Measurements from ENCODE around the gene HOXD3. TPM values are rescaled to one million over a fixed set of nuclear protein-coding genes. Genes with fewer than 3 reads are reported as not detected.

The HOXD3 gene
- total RNA-seq, 4 donors from 2014 or later: 0.40 to 2.9 (median 1.5) TPM; not detected in 1

DNA sequence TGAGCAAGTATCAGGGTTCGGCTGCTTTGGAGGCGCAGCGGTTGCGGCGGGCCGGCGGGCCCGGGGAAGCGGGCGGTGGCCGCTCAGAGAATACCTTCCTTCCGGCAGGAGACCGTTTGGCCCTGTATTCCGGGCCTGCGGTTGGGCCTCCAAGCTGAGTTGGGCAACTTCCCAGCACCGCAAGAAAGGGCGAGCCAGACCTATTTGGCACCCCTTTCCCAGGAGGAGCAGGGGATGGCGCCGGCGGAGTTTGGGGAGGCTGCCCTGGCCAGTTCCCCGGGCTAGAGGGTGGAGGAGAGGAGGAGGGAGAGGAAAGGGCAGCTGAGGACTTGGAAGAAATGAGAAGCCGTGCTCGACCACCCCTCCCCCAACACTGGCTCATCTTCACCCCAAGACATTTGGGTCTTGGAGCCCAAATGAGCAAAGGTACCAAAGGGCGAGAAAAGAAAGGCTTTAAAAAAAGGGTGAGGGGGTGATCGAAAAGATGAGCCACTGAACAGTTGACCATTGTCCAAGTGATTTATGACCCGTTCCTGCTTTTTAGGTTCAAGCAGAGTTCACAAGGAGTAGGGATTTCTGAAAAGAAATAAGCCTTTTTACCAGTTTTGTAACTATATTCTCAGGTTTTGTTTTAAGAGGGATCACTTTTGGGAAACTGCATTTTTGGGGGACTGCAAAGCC lies 8.4 kb downstream of the HOXD3 start:
- Histone ChIP-seq H3K4me3 (no peak overlapping the region), H3K27ac (no peak overlapping the region), H3K4me1 (peaks cover under 1 to 35% (median 3%) of the 10 kb centered on the region in 3 donors), H3K27me3 (peaks cover 27 to 100% (median 48%) of the 10 kb centered on the region in 4 donors), H3K9me3 (no peaks in the 10 kb centered on the region), H3K36me3 (no peaks in the 10 kb centered on the region)
- DNase-seq: no peak
- intact Hi-C loops (cut with DNase I): no loop called here
- TF ChIP-seq, protein P1, sequence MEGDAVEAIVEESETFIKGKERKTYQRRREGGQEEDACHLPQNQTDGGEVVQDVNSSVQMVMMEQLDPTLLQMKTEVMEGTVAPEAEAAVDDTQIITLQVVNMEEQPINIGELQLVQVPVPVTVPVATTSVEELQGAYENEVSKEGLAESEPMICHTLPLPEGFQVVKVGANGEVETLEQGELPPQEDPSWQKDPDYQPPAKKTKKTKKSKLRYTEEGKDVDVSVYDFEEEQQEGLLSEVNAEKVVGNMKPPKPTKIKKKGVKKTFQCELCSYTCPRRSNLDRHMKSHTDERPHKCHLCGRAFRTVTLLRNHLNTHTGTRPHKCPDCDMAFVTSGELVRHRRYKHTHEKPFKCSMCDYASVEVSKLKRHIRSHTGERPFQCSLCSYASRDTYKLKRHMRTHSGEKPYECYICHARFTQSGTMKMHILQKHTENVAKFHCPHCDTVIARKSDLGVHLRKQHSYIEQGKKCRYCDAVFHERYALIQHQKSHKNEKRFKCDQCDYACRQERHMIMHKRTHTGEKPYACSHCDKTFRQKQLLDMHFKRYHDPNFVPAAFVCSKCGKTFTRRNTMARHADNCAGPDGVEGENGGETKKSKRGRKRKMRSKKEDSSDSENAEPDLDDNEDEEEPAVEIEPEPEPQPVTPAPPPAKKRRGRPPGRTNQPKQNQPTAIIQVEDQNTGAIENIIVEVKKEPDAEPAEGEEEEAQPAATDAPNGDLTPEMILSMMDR (IDR thresholded peaks at IDR 0.05): no peak
- TF ChIP-seq POLR2A (IDR thresholded peaks at IDR 0.05): no peak
- WGBS, 2 donors: 27 to 28% methylated on average over 5 to 16 of the region's 26 CpGs

DNA sequence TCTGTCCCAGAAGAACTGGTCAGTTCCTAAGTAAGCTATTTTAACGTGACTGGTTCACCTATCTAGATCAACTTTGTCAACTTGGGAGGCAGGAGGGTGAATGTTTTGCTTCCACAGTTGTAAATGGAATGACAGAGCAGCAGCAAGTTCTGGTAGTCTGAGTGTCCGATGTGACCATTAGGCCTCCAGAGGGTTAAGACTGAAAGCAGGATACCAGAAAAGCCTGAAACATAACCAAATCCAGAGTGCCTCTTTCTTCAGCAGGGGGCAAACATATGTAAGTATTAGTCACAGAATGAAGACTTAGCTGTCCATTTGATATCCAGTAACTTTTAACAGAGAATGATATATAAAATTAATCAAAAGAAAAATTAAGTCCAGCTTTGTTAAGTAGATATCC lies 9.2 kb downstream of the HOXD3 start:
- DNase-seq: no peak
- Histone ChIP-seq H3K4me1 (peaks cover 0 to 27% (median 0%) of the 10 kb centered on the region in 3 donors), H3K27ac (no peak overlapping the region), H3K27me3 (peaks cover 23 to 100% (median 48%) of the 10 kb centered on the region in 4 donors), H3K4me3 (no peak overlapping the region), H3K9me3 (no peaks in the 10 kb centered on the region), H3K36me3 (no peaks in the 10 kb centered on the region)
- intact Hi-C loops (cut with DNase I): no loop called here
- WGBS, 2 donors: 23 to 28% methylated on average over 2 of the region's 2 CpGs
- TF ChIP-seq, protein P1 (IDR thresholded peaks at IDR 0.05): no peak
- no peak for TF ChIP-seq POLR2A (IDR thresholded peaks at IDR 0.05)

DNA sequence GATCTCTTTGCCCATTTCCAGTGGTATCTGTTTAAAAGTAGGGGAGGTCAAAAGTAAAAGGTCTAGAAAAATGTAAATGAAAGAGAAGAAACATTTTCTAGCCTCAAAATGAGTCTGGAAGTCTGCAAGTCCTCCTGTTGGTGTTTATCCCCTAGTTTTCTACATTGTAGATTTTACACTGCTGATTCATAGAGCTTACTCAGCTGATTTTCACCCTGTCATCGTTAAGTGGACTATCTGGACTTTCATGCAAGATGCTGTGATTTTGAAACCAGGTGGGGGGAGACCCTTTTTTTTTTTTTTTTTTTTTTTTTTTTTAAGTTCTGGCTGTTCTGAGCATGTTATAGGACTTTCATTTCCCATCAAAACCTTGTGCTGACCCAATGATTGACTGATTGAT lies 10.3 kb downstream of the HOXD3 start:
- peaks cover 0 to 29% (median 0%) of the 10 kb centered on the region in 3 donors for H3K4me1 ChIP-seq
- H3K27me3 ChIP-seq: peaks cover 31 to 100% (median 49%) of the 10 kb centered on the region in 4 donors

DNA sequence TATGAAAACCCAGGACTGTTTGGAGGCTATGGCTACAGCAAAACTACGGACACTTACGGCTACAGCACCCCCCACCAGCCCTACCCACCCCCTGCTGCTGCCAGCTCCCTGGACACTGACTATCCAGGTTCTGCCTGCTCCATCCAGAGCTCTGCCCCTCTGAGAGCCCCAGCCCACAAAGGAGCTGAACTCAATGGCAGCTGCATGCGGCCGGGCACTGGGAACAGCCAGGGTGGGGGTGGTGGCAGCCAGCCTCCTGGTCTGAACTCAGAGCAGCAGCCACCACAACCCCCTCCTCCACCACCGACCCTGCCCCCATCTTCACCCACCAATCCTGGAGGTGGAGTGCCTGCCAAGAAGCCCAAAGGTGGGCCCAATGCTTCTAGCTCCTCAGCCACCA lies 12.1 kb downstream of the HOXD3 start:
- Histone ChIP-seq H3K36me3 (no peaks in the 10 kb centered on the region), H3K27ac (no peak overlapping the region), H3K4me1 (peaks cover 0 to 22% (median 0%) of the 10 kb centered on the region in 3 donors), H3K9me3 (no peaks in the 10 kb centered on the region), H3K4me3 (no peak overlapping the region), H3K27me3 (peaks cover 25 to 100% (median 45%) of the 10 kb centered on the region in 4 donors)
- 69 to 82% methylated on average over 2 of the region's 5 CpGs for WGBS, 2 donors
- TF ChIP-seq POLR2A (IDR thresholded peaks at IDR 0.05): no peak
- TF ChIP-seq, protein P1 (IDR thresholded peaks at IDR 0.05): no peak
- intact Hi-C loops (cut with DNase I): no loop called here
- no peak for DNase-seq

More for the DNA sequence above, 10.3 kb downstream of the HOXD3 start:
- no peak for DNase-seq
- H3K4me3 ChIP-seq: no peak overlapping the region
- no peaks in the 10 kb centered on the region for H3K36me3 ChIP-seq
- WGBS, 2 donors: 38 to 48% methylated on average over 1 of the region's 1 CpG
- H3K27ac ChIP-seq: no peak overlapping the region
- no peaks in the 10 kb centered on the region for H3K9me3 ChIP-seq
- intact Hi-C loops (cut with DNase I): no loop called here
- TF ChIP-seq POLR2A (IDR thresholded peaks at IDR 0.05): no peak

DNA sequence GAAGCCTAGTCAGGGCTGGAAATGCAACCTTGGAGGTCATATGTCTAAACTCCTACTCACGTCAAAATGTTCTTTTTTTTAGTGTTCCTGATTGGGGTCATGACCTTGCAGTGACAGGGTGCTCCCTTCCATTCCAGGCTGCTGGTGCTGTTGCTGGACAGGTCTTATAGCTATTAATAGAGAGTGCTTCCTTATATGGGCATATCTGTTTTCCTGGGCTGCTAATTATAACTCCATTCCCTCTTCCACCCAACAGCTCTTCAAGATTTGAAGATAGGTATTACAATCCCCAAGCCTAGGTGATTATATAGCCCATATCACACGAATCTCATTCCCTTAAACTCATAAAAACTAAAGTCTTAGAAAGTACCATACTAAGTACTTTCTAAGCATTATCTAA lies 12.6 kb downstream of the HOXD3 start:
- Histone ChIP-seq H3K27ac (no peak overlapping the region), H3K4me3 (no peak overlapping the region), H3K27me3 (peaks cover 23 to 100% (median 43%) of the 10 kb centered on the region in 4 donors), H3K4me1 (peaks cover 0 to 23% (median 0%) of the 10 kb centered on the region in 3 donors), H3K9me3 (no peaks in the 10 kb centered on the region), H3K36me3 (no peaks in the 10 kb centered on the region)
- WGBS, 2 donors: 66 to 72% methylated on average over 2 of the region's 2 CpGs
- TF ChIP-seq POLR2A (IDR thresholded peaks at IDR 0.05): no peak
- TF ChIP-seq, protein P1 (IDR thresholded peaks at IDR 0.05): no peak
- DNase-seq: no peak
- intact Hi-C loops (cut with DNase I): no loop called here

Data from esophagus squamous epithelium (tissue), 5 donors.